ENCODE results near the gene NPLOC4. TPM values are rescaled to one million over a fixed set of nuclear protein-coding genes. Genes with fewer than 3 reads are reported as not detected.
A peak's percentile ranks its signal among the peaks of the same experiment; 100 is the strongest.

The NPLOC4 gene
- total RNA-seq, 1 experiment from 2014 or later: 208 TPM

- Histone ChIP-seq H3K79me2 (ENCODE audit: low read depth) (no peaks in the 10 kb centered on the region), H3K36me3 (ENCODE audit: low read depth) (no peaks in the 10 kb centered on the region), H3K9me2 (ENCODE audit: insufficient read depth) (no peaks in the 10 kb centered on the region), H2AFZ (no peak overlapping the region), H3K9me3 (ENCODE audit: insufficient read depth, low read depth) (no peaks in the 10 kb centered on the region), H3F3A (ENCODE audit: insufficient read depth, low read depth) (no peaks in the 10 kb centered on the region), H3K27ac (no peak overlapping the region), H3K4me1 (replicated peaks; ENCODE audit: insufficient read depth) (no peaks in the 10 kb centered on the region), H4K20me1 (ENCODE audit: insufficient read depth) (no peaks in the 10 kb centered on the region), H3K4me2 (no peak overlapping the region), H3K4me3 (no peak overlapping the region), H3K27me3 (ENCODE audit: insufficient read depth, low read depth) (no peaks in the 10 kb centered on the region)
- DNase-seq: no peak
- no peak for TF ChIP-seq EZH2 (IDR thresholded peaks at IDR 0.05; ENCODE audit: low read depth)
- no peak for TF ChIP-seq CTCF (conservative IDR thresholded peaks at IDR 0.05)
- intact Hi-C loops (cut with micrococcal nuclease; ENCODE audit: unreplicated experiment): no loop called here
- POLR2A ChIA-PET (ENCODE audit: unreplicated experiment): no interaction called here
- CTCF ChIA-PET: no interaction called here
- no TSS peak for BruUV-seq (replicated peaks)
Measured at GRCh38 chr17:81644496-81644895, 7.6 kb upstream of the NPLOC4 start.

GRCh38 chr17:81641825-81642489 is 5.0 kb upstream of the NPLOC4 start:
- Histone ChIP-seq H4K20me1 (ENCODE audit: insufficient read depth) (no peaks in the 10 kb centered on the region), H3K9me3 (ENCODE audit: insufficient read depth, low read depth) (no peaks in the 10 kb centered on the region), H3K4me3 (no peak overlapping the region), H3F3A (ENCODE audit: insufficient read depth, low read depth) (no peaks in the 10 kb centered on the region), H3K79me2 (ENCODE audit: low read depth) (no peaks in the 10 kb centered on the region), H3K4me2 (no peak overlapping the region), H3K9me2 (ENCODE audit: insufficient read depth) (no peaks in the 10 kb centered on the region), H3K4me1 (replicated peaks; ENCODE audit: insufficient read depth) (peaks cover 5% of the 10 kb centered on the region; the same call in 1 of the 2 replicates), H3K27me3 (ENCODE audit: insufficient read depth, low read depth) (no peaks in the 10 kb centered on the region), H3K36me3 (ENCODE audit: low read depth) (no peaks in the 10 kb centered on the region), H2AFZ (no peak overlapping the region), H3K27ac (no peak overlapping the region)
- POLR2A ChIA-PET (ENCODE audit: unreplicated experiment): interaction anchor here (0.7 kb wide), 2 partner anchors 86 to 387 kb away, joined by 3 to 5 read pairs; no protein-coding TSS in a partner anchor
- CTCF ChIA-PET: no interaction called here
- BruUV-seq (replicated peaks): no TSS peak
- intact Hi-C loops (cut with micrococcal nuclease; ENCODE audit: unreplicated experiment): no loop called here
- peak in 1 of 2 experiments; percentile 40 for DNase-seq
- TF ChIP-seq EZH2 (IDR thresholded peaks at IDR 0.05; ENCODE audit: low read depth) (no peak), CTCF (conservative IDR thresholded peaks at IDR 0.05) (no peak)

- peaks cover 10% of the 10 kb centered on the region; the same call in 1 of the 2 replicates for H3F3A ChIP-seq (ENCODE audit: insufficient read depth, low read depth)
- H3K27ac ChIP-seq: no peak overlapping the region
- no peak overlapping the region for H3K4me3 ChIP-seq
- H3K36me3 ChIP-seq (ENCODE audit: low read depth): no peaks in the 10 kb centered on the region
- intact Hi-C loops (cut with micrococcal nuclease; ENCODE audit: unreplicated experiment): no loop called here
- H4K20me1 ChIP-seq (ENCODE audit: insufficient read depth): peaks cover 12% of the 10 kb centered on the region
- no TSS peak for BruUV-seq (replicated peaks)
- H3K9me2 ChIP-seq (ENCODE audit: insufficient read depth): no peaks in the 10 kb centered on the region
- no peaks in the 10 kb centered on the region for H3K27me3 ChIP-seq (ENCODE audit: insufficient read depth, low read depth)
- POLR2A ChIA-PET (ENCODE audit: unreplicated experiment): no interaction called here
- peaks cover 17% of the 10 kb centered on the region for H3K79me2 ChIP-seq (ENCODE audit: low read depth)
- H2AFZ ChIP-seq: no peak overlapping the region
- peaks cover 11% of the 10 kb centered on the region; the same call in 1 of the 2 replicates for H3K4me1 ChIP-seq (replicated peaks; ENCODE audit: insufficient read depth)
- H3K4me2 ChIP-seq: no peak overlapping the region
- TF ChIP-seq CTCF (conservative IDR thresholded peaks at IDR 0.05) (no peak), EZH2 (IDR thresholded peaks at IDR 0.05; ENCODE audit: low read depth) (no peak)
- H3K9me3 ChIP-seq (ENCODE audit: insufficient read depth, low read depth): no peaks in the 10 kb centered on the region
- DNase-seq: no peak
- CTCF ChIA-PET: interaction anchor here (0.9 kb wide), 1 partner anchor 36 kb away, joined by 4 read pairs; no protein-coding TSS in a partner anchor
Measured at GRCh38 chr17:81640011-81640410, 3.1 kb upstream of the NPLOC4 start.
